Occipital lobe (tissue), 2 donors: ENCODE results near the gene TPT1. TPM values are rescaled to one million over a fixed set of nuclear protein-coding genes. Genes with fewer than 3 reads are reported as not detected.
"Not testable (repeated sequence)": the region's sequence is repeated elsewhere in the genome, so short reads cannot be mapped to it uniquely, and the experiment has no call there.

Experiments used
- DNase-seq: peaks from one replicate; lab custom pipeline; 2025; lab: John Stamatoyannopoulos, UW
- total RNA-seq: library from RNA; depleted of rRNA; stranded (reverse); fragments of >200 nt; gene quantifications from one replicate; pipeline ENCODE4 v1.2.3, GENCODE V29; 2014

The TPT1 gene
- total RNA-seq, result 2,066 TPM

GRCh38 chr13:45341034-45341798 lies at the start of gene TPT1:
Gene TPT1 (minus strand): TSS chr13:45341183. CDS start chr13:45341069, 114 bp downstream.
- peak; percentile 97 for DNase-seq

- DNase-seq, result not testable (repeated sequence)
Observed at GRCh38 chr13:45390348-45390747, 49.4 kb upstream of the TPT1 start.

GRCh38 chr13:45388664-45389063 lies 47.7 kb upstream of the TPT1 start:
- no peak for DNase-seq

GRCh38 chr13:45386892-45387575 lies 46.1 kb upstream of the TPT1 start:
- not testable (repeated sequence) for DNase-seq

- DNase-seq, result no peak
Observed at GRCh38 chr13:45385907-45386553, 45.0 kb upstream of the TPT1 start.

- DNase-seq, result no peak
Observed at GRCh38 chr13:45385320-45385719, 44.3 kb upstream of the TPT1 start.

GRCh38 chr13:45384474-45385174 lies 43.6 kb upstream of the TPT1 start:
- no peak for DNase-seq

- not testable (repeated sequence) for DNase-seq
Observed at GRCh38 chr13:45382739-45383138, 41.8 kb upstream of the TPT1 start.

GRCh38 chr13:45381196-45381595 lies 40.2 kb upstream of the TPT1 start:
- DNase-seq, result no peak

GRCh38 chr13:45380708-45381107 lies 39.7 kb upstream of the TPT1 start:
- not testable (repeated sequence) for DNase-seq

- not testable (repeated sequence) for DNase-seq
Observed at GRCh38 chr13:45379516-45379915, 38.5 kb upstream of the TPT1 start.

- DNase-seq, result not testable (repeated sequence)
Observed at GRCh38 chr13:45378786-45379185, 37.8 kb upstream of the TPT1 start.

- not testable (repeated sequence) for DNase-seq
Observed at GRCh38 chr13:45377314-45377713, 36.3 kb upstream of the TPT1 start.

- not testable (repeated sequence) for DNase-seq
Observed at GRCh38 chr13:45376651-45377050, 35.7 kb upstream of the TPT1 start.

- no peak for DNase-seq
Observed at GRCh38 chr13:45374917-45375316, 33.9 kb upstream of the TPT1 start.

- no peak for DNase-seq
Observed at GRCh38 chr13:45373162-45373547, 32.2 kb upstream of the TPT1 start.

- DNase-seq, result no peak
Observed at GRCh38 chr13:45372189-45373161, 31.5 kb upstream of the TPT1 start.

GRCh38 chr13:45370922-45371406 lies 30.0 kb upstream of the TPT1 start:
- no peak for DNase-seq

GRCh38 chr13:45369116-45369515 lies 28.1 kb upstream of the TPT1 start:
- no peak for DNase-seq

GRCh38 chr13:45368571-45368970 lies 27.6 kb upstream of the TPT1 start:
- no peak for DNase-seq
